K562 (cell line): ENCODE measurements around the gene RUNDC1. TPM values are rescaled to one million over a fixed set of nuclear protein-coding genes. Genes with fewer than 3 reads are reported as not detected.

Experiments used
- CREB1 ChIP-seq, 2 experiments: sonication (generic) in 1 of 2; formaldehyde crosslinking in 1 of 2; IDR thresholded peaks; 2 replicates each; pipeline versions ENCODE4 v1.6.1 to v1.8.0; 2012 to 2022; ENCODE audit warnings: inconsistent platforms in 1 of 2, mild to moderate bottlenecking in 1 of 2, missing genetic modification reagents in 1 of 2, moderate library complexity in 1 of 2
- ILK ChIP-seq: fragments of 450-650 bp; IDR thresholded peaks from 2 replicates; pipeline ENCODE4 v1.6.1; 2016; ENCODE audit warnings: missing genetic modification characterization, low read depth, mild to moderate bottlenecking, missing compliant biosample characterization, moderate library complexity, borderline replicate concordance
- KLF13 ChIP-seq: fragments of 450-650 bp; IDR thresholded peaks from 2 replicates; pipeline ENCODE4 v1.6.1; 2016; ENCODE audit warnings: missing genetic modification characterization, low read depth, mild to moderate bottlenecking, missing compliant biosample characterization, moderate library complexity, borderline replicate concordance
- LEF1 ChIP-seq: fragments of 450-650 bp; IDR thresholded peaks from 2 replicates; pipeline ENCODE4 v1.6.1; 2016; ENCODE audit warnings: mild to moderate bottlenecking
- NEUROD1 ChIP-seq: fragments of 150-350 bp; IDR thresholded peaks from 2 replicates; pipeline ENCODE4 v1.6.1; 2014; ENCODE audit warnings: borderline replicate concordance, low read length, low read depth; ENCODE audit not compliant: partially characterized antibody
- NKRF ChIP-seq: fragments of 450-650 bp; IDR thresholded peaks from 2 replicates; pipeline ENCODE4 v1.6.1; 2016; ENCODE audit warnings: borderline replicate concordance
- NR0B1 ChIP-seq: fragments of 450-650 bp; IDR thresholded peaks from one replicate; pipeline ENCODE4 v1.6.1; 2018; ENCODE audit warnings: mild to moderate bottlenecking, moderate library complexity; ENCODE audit not compliant: partially characterized antibody
- POLR2H ChIP-seq: IDR thresholded peaks from 2 replicates; pipeline ENCODE4 v1.6.1; 2016; ENCODE audit warnings: missing genetic modification characterization, low read depth, mild to moderate bottlenecking, control low read depth, missing compliant biosample characterization, moderate library complexity
- PTBP1 ChIP-seq: fragments of 200-400 bp; formaldehyde crosslinking; IDR thresholded peaks from 2 replicates; pipeline ENCODE4 v1.6.1; 2017; ENCODE audit warnings: low read depth, low read length
- RBM25 ChIP-seq: fragments of 200-400 bp; formaldehyde crosslinking; IDR thresholded peaks from 2 replicates; pipeline ENCODE4 v1.6.1; 2018; ENCODE audit warnings: low read length, low read depth, moderate library complexity; ENCODE audit not compliant: severe bottlenecking
- SMAD2 ChIP-seq: fragments of 150-350 bp; IDR thresholded peaks from 2 replicates; pipeline ENCODE4 v1.6.1; 2014; ENCODE audit warnings: low read depth, mild to moderate bottlenecking, low read length
- TCF15 ChIP-seq: fragments of 250-450 bp; sonication (Bioruptor Pico); IDR thresholded peaks from 2 replicates; pipeline ENCODE4 v1.8.0; 2022; ENCODE audit warnings: moderate library complexity, mild to moderate bottlenecking, inconsistent platforms
- TCF7L2 ChIP-seq: fragments of 150-350 bp; IDR thresholded peaks from 2 replicates; pipeline ENCODE4 v1.6.1; 2016; ENCODE audit warnings: low read depth, mild to moderate bottlenecking, low read length, moderate library complexity
- ZBTB49 ChIP-seq: sonication (generic); formaldehyde crosslinking; IDR thresholded peaks from 2 replicates; pipeline ENCODE4 v1.8.0; 2022; ENCODE audit warnings: missing genetic modification reagents, mild to moderate bottlenecking, borderline replicate concordance
- ZNF347 ChIP-seq: fragments of 450-650 bp; formaldehyde crosslinking; IDR thresholded peaks from 2 replicates; pipeline ENCODE4 v1.4.0; 2020; ENCODE audit warnings: low read depth, mild to moderate bottlenecking, moderate library complexity
- ZNF41 ChIP-seq: fragments of 250-450 bp; sonication (Bioruptor Pico); conservative IDR thresholded peaks from 2 replicates; pipeline ENCODE4 v1.4.0; 2020; ENCODE audit warnings: mild to moderate bottlenecking
- polyA plus RNA-seq, 8 experiments: library from polyadenylated mRNA; depleted of rRNA in 4 of 8; stranded (reverse) in 5 of 8; unstranded in 3 of 8; fragments of >200 nt; fragmentation: Nextera tagmentation in 2 of 8; fragmentation: Illumina TruSeq in 1 of 8; extraction: Ambion mirVana in 2 of 8; extraction: Trizol in 1 of 8; gene quantifications; 2 replicates each; pipeline versions ENCODE4 v1.2.1 to v1.2.3, GENCODE V29; 2011 to 2014; ENCODE audit warnings: inconsistent platforms in 1 of 8, missing spikeins in 1 of 8
- total RNA-seq, 7 experiments: library from RNA; depleted of rRNA in 6 of 7; stranded (reverse); fragments of >200 nt in 6 of 7; fragmentation: Illumina TruSeq in 2 of 7; extraction: Trizol in 2 of 7; gene quantifications; 2 replicates each; pipeline versions ENCODE4 v1.2.1 to v1.2.3, GENCODE V29; 2011 to 2021; ENCODE audit warnings: low replicate concordance in 1 of 7

Gene RUNDC1
- total and polyA plus RNA-seq, 9 of the 15 experiments (the other 6 are each of a cell fraction or from before 2014, with no cell fraction given): 3.4 to 12.6 (median 9.4) TPM

- TF ChIP-seq TCF7L2: no peak
- no peak for TF ChIP-seq TCF15 (CRISPR knock-in tag)
- no peak for TF ChIP-seq RBM25
- no peak for TF ChIP-seq SMAD2
- TF ChIP-seq LEF1: peak; percentile 42; the same call in 1 of the 2 replicates
- TF ChIP-seq ZBTB49 (CRISPR knock-in tag): no peak
- TF ChIP-seq KLF13 (tag): no peak
- TF ChIP-seq NR0B1: no peak
- TF ChIP-seq NKRF: peak; percentile 62; the same call in 1 of the 2 replicates
- 0 out of 2 replicates have a peak, but pooled peaks have one; percentile 16 for TF ChIP-seq POLR2H (tag)
- no peak for TF ChIP-seq PTBP1
- TF ChIP-seq CREB1 (IDR thresholded peaks at IDR 0.05): no peak; the same call in 1 of the 2 replicates
- no peak for TF ChIP-seq CREB1 (CRISPR knock-in tag; IDR thresholded peaks at IDR 0.05)
- TF ChIP-seq ZNF347 (CRISPR knock-in tag): no peak
- no peak for TF ChIP-seq ILK (tag)
- no peak for TF ChIP-seq ZNF41 (CRISPR knock-in tag)
- TF ChIP-seq NEUROD1: peak; percentile 53
Observed at GRCh38 chr17:42979511-42980273, 673 bp upstream of the RUNDC1 start, which contains the start of gene PTGES3L (continued).
